LHCN-M2 (cell line): ENCODE measurements around the gene LRRC73. TPM values are rescaled to one million over a fixed set of nuclear protein-coding genes. Genes with fewer than 3 reads are reported as not detected.
"Not testable (repeated sequence)": the region's sequence is repeated elsewhere in the genome, so short reads cannot be mapped to it uniquely, and the experiment has no call there.

Experiments used
- DNase-seq: peaks from one replicate; pipeline ENCODE4 v3.0.0-alpha.2; 2012; ENCODE audit warnings: low read depth
- total RNA-seq: library from RNA; depleted of rRNA; stranded (reverse); fragments of >200 nt; gene quantifications from 2 replicates; pipeline ENCODE4 v1.2.3, GENCODE V29; 2014; rRNA removed

The LRRC73 gene
- total RNA-seq, 1 experiment from 2014 or later: 1.2 TPM

GRCh38 chr6:43465948-43466347, 44.2 kb downstream of the LRRC73 start:
- DNase-seq: peak; percentile 28

- DNase-seq: no peak
Observed at GRCh38 chr6:43464337-43464736, 45.8 kb downstream of the LRRC73 start.

GRCh38 chr6:43461936-43462335, 48.2 kb downstream of the LRRC73 start:
- DNase-seq: no peak

- no peak for DNase-seq
Observed at GRCh38 chr6:43460032-43460431, 50.1 kb downstream of the LRRC73 start.

- no peak for DNase-seq
Observed at GRCh38 chr6:43459535-43459934, 50.6 kb downstream of the LRRC73 start.

DNA sequence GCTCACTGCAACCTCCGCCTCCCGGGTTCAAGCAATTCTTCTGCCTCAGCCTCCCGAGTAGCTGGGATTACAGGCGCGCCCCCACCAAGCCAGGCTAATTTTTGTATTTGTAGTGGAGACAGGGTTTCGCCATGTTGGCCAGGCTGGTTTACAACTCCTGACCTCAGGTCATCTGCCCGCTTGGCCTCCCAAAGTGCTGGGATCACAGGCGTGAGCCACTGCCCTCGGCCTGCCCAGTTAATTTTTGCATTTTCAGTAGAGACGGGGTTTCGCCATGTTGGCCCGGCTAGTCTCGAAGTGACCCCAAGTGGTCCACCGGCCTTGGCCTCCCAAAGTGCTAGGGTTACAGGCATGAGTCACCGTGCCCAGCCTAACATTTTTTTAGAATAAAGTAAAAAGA, 52.0 kb downstream of the LRRC73 start:
- not testable (repeated sequence) for DNase-seq

- no peak for DNase-seq
Observed at GRCh38 chr6:43457643-43458042, 52.5 kb downstream of the LRRC73 start.

Other genes starting within 250 kb of the LRRC73 start
- not detected in 2 replicates for gene SLC22A7, start 212.1 kb downstream of the LRRC73 start, total RNA-seq
- not detected in 2 replicates for gene CRIP3, start 201.5 kb downstream of the LRRC73 start, total RNA-seq
- 10.2 and 11.9 TPM in 2 replicates for gene ZNF318, start 140.7 kb downstream of the LRRC73 start, total RNA-seq
- 14.9 and 15.7 TPM in 2 replicates for gene ABCC10, start 82.8 kb downstream of the LRRC73 start, total RNA-seq
- 2.4 and 4.4 TPM in 2 replicates for gene DLK2, start 54.8 kb downstream of the LRRC73 start, total RNA-seq
- gene TJAP1, start 32.8 kb downstream of the LRRC73 start, total RNA-seq: 27.0 and 32.8 TPM in 2 replicates
- gene YIPF3, start 6.6 kb upstream of the LRRC73 start, total RNA-seq: 161 and 168 TPM in 2 replicates
- 44.8 and 53.9 TPM in 2 replicates for gene POLR1C, start 6.7 kb upstream of the LRRC73 start, total RNA-seq
- 33.8 and 34.2 TPM in 2 replicates for gene XPO5, start 65.7 kb upstream of the LRRC73 start, total RNA-seq
- 45.9 and 71.0 TPM in 2 replicates for gene POLH, start 65.8 kb upstream of the LRRC73 start, total RNA-seq
- gene GTPBP2, start 118.9 kb upstream of the LRRC73 start, total RNA-seq: 44.1 and 45.5 TPM in 2 replicates
- gene MAD2L1BP, start 125.5 kb upstream of the LRRC73 start, total RNA-seq: 28.3 and 34.4 TPM in 2 replicates
- not detected in 2 replicates for gene RSPH9, start 134.7 kb upstream of the LRRC73 start, total RNA-seq
- gene MRPS18A, start 177.4 kb upstream of the LRRC73 start, total RNA-seq: 36.3 and 37.1 TPM in 2 replicates